Dermis blood vessel endothelial cell (primary cell): Measurements from ENCODE around the gene FADD. TPM values are rescaled to one million over a fixed set of nuclear protein-coding genes. Genes with fewer than 3 reads are reported as not detected.
"Not testable (repeated sequence)": the region's sequence is repeated elsewhere in the genome, so short reads cannot be mapped to it uniquely, and the experiment has no call there.

ENCODE experiments used
- DNase-seq: peaks from one replicate; pipeline ENCODE4 v3.0.0; 2010
- total RNA-seq: library from RNA; depleted of rRNA; stranded (reverse); fragments of >200 nt; gene quantifications from 2 replicates; pipeline ENCODE4 v1.2.3, GENCODE V29; 2014

The FADD gene
- total RNA-seq, 1 donor from 2014 or later, result 56.7 TPM

DNA sequence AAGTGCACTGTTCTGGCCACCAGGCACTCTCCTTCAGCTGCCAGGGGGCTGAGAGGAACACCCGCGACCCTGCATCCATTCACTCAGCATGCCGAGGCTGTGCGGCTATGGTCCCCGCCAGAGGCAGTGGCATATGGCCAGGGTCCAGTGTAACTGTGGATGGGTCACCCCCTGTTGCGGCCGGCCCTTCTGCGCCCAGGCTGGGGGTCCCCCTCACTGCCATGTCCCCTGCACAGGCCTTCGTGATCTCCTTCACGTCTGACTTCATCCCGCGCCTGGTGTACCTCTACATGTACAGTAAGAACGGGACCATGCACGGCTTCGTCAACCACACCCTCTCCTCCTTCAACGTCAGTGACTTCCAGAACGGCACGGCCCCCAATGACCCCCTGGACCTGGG is 20.8 kb upstream of the FADD start:
- DNase-seq, result no peak

DNA sequence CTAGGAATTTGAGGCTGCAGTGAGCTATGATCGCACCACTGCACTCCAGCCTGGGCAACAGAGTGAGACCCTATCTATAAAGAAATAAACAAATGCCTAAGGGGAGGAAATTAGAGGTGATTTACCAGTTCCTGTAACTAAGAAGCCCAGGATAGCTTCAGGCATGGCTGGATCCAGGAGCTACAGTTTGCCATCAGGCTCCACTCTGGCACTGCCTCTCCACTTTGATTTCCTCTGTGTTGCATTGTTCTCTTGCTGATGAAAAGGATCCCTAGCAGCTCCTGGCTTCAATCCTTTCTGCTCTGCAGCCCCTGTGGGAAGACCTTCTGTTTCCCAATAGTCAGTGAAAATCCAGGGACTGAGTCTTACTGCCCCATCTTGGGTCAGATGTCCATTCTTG is 20.1 kb upstream of the FADD start:
- no peak for DNase-seq

DNA sequence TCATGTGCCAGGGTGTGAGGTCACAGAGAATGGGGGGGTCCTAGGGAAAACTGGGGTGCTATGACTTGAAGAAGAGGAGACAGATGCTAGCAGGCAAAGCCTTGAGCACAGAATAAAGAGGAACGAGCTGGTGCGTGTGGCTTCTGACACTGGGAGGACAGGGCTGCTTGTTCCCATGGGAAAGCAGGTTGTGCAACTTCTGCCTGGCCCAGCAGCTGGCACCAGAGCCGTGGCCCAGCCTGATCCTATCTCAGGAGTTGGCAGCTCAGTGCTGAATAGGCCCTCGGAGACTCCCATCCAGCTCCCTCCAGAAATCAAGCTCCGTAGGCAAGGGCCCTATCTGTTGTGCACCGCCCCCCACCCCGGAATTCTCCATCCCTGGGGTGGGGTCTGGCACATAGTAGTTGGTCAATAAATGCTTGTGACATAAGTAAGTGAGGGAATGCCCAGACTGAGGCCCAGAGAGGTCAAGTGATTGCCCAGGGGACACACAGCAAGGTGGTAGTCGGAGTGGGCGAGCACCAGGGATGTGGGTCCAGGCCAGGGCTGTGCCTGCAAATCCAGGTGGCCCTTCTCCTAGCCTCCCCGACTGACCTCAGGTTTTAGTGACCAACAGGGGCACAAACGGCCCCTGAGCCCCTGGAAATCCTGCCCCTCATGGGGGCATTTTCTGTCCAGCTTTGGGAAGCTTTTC is 19.5 kb upstream of the FADD start:
- no peak for DNase-seq

DNA sequence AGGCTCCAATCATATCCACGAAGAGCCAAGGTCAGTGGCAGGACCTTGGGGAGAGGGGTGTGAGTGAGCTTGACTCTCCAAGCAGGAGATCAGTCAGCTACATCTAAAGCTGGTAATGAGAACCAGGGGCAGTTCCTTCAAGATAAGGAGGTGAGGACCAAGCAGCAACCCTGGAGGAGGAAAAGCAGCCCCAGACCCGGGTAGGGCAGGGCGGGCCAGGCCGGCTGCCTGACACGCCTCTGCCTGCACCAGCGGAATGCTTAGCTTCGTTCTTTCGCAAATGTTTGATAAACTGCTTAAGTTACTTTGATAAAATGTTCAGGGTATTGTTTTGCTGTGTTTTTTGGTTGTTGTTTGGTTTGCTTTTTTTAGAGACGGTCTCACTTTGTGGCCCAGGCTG is 18.7 kb upstream of the FADD start:
- no peak for DNase-seq

DNA sequence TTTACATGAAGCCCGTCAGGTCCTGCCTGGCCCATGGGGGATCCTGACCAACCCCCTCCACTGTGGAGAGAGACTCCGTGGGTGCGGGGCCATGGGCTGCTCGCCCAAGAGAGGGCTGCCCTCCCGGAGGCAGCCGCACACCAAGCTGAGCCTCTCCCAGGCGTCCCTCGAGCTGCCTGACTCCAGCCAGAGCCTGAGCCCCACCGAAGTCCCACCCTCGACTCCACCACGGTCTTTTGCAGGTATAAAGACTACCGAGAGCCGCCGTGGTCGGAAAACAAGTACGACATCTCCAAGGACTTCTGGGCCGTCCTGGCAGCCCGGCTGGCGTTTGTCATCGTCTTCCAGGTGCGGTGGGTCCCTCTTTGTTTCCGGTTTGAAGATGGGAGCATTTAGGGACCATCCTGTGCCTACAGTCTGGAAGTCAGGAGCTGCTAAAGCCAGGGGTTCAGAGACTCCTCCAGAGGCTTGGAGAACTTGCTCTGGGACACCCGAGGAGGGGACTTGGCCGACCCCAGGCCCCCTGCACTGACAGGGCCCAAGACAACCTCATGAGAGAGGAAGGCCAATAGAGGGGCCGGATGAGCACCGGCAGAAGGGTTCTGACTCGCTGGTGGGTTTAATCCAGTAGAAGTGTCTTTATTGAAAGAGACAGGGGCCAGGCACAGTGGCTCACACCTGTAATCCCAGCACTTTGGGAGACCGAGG is 17.6 kb upstream of the FADD start:
- DNase-seq, result no peak

DNA sequence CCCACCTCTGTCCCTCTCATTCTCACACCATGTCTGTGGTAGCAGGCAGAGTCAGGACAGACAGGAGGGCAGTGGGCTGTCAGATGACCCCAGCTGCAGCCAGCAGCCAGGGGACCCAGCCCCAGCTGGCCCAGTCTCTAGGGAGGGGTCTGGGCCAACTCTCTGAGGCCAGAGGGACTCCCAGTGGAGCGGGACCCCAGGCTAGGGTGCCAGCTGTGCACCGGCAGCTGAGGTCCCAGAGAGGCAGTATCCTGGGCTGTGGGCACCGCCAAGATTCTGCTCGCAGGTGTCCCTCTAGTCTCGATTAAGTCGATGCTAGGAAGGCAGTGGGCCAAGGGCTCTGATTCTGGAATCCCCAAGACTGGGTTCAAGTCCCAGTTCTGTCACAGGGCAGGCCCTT is 16.7 kb upstream of the FADD start:
- no peak for DNase-seq

DNA sequence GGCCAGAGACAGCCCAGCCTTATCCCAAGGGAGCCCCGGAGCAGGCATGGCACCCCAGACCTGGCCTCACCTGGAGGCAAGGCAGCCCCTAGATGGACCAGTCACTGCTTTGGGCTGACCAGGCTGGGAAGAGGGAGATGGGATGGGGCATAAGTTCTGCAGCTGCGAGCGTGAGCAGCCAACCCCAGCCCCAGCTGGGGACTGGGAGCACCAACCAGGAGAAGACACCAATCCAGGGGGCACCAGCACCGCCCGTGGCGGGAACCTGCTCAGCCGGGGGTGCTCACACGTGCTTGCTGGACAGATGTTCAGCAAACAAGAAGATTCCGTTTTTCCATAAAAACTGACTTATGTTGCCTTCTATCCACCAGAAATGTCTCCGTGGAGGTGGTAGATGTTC is 16.2 kb upstream of the FADD start:
- no peak for DNase-seq

DNA sequence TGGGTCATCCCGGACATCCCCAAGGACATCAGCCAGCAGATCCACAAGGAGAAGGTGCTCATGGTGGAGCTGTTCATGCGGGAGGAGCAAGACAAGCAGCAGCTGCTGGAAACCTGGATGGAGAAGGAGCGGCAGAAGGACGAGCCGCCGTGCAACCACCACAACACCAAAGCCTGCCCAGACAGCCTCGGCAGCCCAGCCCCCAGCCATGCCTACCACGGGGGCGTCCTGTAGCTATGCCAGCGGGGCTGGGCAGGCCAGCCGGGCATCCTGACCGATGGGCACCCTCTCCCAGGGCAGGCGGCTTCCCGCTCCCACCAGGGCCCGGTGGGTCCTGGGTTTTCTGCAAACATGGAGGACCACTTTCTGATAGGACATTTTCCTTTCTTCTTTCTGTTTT is 15.3 kb upstream of the FADD start:
- DNase-seq, result no peak

DNA sequence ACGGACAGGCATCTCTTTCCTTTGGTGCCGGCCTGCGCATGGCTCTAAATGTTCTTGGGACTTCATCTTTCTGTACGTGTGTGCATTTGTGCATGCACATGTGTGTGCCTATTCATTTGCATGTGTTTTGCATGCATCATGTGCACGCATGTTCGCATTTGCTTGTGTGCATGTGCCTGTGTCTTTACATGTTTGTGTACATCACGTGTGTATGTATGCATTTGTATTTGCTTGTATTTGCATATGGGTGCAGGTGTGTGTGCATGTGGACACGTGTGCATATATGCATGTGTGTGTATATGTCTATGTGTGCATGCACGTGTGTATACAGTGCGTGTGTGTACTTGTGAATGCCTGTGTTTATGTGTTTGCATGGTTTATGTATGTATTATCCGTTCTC is 13.5 kb upstream of the FADD start:
- no peak for DNase-seq

DNA sequence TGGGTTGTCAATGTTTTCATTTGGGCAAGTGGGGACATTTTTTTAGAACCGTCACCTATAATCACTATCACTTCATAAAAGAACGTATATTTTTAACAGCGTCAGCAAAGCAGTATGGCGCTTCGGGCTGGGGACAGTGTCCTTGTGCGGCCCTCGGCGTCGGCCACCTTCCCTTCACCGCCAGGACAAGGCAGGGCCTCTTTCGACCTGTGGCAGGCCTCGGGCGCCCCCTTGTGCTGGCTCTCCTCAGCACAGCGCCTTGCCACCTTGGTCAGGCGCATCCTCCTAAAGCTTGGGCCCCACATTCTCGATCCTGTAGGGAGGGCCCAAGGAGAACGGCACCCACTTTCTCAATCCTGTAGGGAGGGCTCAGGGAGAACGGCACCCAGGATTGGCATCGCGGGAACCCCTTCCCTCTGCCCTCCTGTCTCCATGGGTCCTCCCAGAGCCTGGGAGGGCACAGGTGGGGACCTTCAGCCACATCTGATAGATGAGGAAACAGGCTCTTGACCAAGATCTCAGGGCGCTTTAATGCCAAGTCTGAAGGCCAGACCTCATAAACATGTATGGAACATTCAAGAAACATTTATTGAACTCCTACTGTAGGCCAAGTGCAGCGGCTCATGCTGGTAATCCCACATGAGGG is 11.5 kb upstream of the FADD start:
- DNase-seq, result peak; percentile 80

DNA sequence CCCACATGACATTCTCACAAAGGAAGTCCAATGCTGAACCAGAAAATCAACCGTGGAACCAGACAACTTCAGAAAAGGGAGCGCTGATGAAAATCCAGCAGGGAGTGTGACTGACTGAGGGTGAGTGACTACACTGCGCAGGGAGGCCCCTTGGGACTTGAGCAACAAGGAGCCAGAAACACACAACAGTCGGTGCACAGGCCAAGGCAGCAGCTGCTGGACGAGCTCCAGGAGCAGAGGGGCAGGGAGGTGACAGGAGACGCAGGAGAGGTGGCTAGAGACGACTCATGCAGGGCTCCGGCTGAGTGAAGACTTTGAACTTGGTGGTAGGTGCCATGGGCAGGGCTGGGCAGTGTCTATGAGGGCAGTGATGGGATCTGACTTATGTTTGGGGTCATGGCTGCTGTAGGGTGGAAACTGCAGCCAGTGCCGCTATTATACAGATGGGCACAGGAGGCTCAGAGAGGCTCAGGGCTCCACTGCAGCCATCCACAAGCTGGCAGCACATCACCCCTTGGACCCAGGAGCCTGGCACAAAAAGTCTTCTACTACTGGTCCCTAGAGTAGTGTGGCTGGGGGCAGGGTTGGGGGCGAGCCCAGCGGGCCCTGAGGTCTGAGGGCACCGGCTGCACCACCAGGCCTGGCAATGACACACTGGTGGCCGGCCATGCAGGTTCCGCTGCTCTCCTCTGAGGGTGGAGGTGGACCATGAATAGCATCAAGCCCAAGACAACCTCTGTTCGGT is 10.3 kb upstream of the FADD start:
- no peak for DNase-seq

DNA sequence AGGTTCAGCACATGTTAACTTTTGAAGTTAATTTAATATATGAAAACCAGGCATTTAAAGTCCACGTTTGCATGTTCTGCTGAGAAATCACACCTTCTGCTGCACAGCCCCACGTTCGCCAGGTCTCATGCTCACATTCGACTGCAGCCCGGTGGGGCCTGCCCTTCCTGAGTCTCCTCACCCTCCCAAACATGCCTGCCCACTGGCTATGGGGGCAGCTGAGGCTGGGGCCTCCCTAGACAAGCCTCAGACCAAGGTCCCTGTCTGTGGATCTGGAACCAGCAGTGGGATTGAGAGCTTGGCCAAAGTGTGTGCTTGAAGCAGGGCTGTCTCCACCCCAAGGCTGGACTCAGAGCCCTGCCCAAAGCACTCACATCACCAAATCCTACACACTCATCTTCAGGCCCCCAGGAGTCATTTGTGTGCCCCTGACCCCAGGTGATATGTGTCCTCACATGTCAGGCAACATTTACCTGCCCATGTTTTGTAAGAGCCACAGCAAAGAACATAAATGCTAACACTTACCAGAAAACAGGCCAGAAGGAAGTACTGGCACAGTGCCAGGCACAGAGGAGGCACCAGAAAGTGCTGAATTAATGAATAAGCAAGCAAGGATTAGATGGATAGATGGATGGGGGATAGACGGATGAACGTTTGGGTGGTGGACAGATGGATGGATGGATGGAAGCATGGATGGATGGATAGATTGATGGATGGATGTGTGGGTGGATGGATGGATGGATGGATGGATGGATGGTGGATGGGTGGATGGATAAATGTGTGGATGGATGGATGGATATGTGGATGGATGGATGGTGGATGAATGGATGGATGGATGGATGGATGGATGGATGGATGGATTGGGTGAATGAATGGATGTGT is 9.4 kb upstream of the FADD start:
- DNase-seq, result no peak

DNA sequence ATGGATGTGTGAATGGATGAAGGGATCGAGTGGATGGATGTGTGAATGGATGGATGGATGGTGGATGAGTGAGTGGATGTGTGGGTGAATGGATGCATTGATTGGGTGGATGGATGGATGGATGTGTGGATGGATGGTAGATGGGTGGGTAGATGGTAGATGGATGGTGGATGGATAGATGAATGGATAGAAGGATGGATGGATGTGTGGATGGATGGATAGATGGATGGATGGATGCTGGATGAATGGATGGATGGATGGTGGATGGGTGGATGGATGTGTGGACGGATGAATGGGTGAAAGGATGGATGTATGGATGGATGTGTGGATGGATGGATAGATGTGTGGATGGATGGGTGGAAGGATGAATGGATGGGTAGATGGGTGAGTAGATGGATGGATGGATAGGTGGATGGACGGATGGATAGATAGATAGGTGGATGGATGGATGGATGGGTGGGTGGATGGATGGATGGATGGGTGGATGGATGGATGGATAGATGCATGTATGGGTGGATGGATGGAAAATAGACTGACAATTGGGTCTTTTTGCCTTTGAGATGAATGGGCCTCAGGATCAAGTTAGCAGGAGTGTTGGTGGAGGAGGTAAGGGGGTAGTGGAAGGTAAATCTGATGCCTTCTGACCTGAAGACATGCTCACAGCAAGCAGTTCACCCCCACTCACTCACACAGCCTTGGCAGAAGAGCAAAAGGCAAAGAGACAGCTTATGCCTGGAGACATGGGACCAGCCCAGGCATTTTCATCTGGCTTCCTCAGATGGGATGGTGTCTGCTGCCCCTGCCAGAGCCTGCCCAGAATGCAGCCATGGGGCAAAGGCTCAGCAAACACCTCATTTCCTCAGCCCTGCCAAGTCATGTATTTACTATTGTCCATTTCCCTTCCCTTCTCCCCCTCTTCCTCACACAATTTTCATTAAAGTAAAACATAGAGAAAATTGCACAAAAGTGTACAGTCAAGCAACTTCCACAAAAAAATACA is 8.0 kb upstream of the FADD start:
- no peak for DNase-seq

DNA sequence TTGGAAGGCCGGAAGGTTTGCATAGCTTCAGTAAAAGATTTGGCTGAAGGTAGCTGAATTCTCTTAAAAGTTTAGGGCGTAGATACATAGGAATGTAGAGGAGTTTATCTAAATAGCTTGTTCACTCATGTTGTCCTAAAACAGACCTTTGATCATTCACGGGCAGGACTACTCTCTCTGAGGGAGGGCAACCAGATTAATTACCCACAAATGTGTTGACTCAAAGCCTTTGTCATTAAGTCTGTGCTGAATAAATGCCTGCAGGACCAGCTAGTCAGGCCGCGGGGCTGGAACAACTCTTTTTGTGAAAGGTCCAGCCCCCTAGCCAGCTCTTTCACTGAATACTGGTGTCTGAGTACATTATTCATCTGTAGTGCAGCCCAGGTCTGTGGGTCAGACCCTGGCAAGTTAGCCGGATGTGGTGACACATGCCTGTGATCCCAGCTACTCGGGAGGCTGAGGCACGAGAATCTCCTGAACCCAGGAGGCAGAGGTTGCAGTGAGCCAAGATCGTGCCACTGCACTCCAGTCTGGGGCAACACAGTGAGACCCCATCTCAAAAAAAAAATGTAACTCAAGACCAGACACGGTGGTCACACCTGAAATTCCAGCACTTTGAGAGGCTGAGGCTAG is 2.8 kb upstream of the FADD start:
- DNase-seq, result no peak

DNA sequence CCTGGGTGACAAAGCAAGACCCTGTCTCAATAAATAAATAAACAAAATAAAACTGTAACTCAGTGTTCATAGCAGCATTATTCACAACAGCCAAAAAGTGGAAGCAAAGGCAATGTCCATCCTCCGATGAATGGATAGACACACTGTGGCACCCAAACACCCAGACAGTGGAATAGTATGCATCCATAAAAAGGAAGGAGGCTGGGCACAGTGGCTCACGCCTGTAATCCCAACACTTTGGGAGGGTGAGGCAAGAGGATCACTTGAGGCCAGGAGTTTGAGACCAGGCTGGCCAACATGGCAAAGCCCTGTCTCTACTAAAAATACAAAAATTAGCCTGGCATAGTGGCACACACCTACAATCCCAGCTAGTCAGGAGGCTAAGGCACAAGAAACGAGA is 2.0 kb upstream of the FADD start:
- not testable (repeated sequence) for DNase-seq

DNA sequence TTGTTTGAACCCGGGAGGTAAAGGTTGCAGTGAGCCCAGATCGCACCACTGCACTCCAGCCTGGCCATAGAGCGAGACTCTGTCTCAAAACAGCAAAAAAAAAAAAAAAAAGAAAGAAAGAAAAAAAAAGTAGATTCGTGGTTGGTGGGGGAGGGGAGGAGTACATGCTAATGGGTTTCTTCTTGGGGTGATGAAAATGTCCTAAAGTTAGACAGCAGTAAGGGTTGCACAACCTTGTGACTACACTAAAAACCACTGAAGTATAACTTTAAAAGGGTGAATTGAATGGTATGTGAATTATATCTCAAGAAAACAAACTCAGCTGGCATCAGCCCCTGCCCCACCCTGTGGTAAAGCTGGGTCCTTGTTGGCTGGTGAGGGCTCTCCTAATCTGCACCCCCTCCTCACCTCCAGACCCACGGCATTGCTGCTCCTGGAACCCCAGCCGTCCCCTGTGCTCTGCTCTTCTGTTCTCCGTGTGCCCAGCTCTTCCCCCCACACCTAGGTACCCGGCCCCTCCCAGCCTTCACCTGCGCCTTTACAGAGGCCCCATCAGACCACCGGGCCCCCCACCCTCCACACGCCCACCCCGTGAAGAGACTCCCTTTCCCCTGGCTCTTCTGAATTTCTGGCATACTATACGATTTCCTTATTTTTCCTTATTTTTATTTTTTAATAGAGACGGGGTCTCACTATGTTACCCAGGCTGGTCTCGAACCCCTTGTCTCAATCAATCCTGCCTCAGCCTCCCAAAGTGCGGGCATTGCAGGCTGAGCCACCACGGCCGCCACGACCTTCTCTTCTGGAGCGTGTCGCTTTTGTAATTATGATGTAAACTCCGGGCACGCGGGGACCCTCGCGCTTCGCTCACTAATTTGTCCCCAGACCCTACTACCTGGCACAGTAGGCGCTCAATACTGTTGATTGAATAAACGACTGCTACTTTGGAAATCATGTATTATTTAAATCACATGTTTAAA is 924 bp upstream of the FADD start:
- DNase-seq, result no peak

DNA sequence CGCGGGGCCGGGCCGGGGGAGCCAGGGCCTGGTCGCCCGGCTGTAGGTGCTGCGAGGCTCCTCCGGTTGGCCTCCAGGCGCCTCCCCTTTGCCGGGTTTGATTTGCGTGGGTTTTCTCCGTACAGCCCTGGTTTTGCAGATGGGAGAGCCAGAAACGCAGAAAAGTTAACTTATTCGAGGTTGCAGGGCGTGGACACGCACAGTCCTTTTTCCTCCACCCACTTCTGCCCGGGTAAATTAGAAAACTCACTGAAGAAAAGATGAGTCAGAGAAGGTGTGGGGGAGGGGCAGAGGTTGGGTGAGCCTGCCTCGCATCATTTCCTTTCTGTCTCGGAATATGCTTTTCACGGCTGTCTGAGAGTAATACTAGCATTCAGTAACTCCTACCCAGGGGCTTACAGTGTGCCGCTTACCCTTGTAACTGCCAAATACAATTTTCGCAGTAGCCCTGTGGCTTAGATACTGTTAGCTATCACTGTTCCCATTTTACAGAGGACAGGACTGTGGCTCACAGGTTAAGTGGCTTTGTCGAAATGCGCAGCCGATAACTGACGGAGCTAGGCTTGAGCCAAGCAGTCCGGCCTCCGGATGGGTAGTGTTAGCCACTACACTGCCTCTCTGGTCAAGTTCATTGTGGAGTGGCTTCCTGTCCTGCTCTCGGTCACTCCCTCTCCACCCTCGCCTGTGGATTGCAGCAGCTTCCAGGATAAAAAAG is 812 bp downstream of the FADD start:
- peak; percentile 92 for DNase-seq

DNA sequence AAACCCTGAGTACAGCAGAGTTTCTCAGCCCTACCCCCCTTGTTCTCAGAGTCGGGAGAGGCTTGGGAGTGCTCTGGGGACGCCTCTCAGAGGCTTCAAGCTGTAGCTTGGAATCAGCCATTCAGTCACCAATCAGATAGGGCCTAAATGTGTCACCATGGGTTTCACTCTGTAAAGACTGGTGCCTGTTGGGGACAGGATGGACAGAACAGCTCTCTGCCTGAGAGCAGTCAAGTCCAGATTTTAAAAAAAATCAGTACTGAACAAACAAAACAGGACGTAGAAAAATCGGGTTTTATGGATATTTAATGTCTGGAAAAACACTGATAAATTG is 1.3 kb downstream of the FADD start:
- no peak for DNase-seq
